NOMO-1 treated with dmso at 0.1 percent for 144 hours (cell line): ENCODE measurements around the gene PTGER4.
A peak's percentile ranks its signal among the peaks of the same experiment; 100 is the strongest.

ENCODE experiments used
- DNase-seq: peaks from one replicate; lab custom pipeline; 2025; ENCODE audit not compliant: unreplicated experiment; lab: John Stamatoyannopoulos, UW

PTGER4 gene

DNA sequence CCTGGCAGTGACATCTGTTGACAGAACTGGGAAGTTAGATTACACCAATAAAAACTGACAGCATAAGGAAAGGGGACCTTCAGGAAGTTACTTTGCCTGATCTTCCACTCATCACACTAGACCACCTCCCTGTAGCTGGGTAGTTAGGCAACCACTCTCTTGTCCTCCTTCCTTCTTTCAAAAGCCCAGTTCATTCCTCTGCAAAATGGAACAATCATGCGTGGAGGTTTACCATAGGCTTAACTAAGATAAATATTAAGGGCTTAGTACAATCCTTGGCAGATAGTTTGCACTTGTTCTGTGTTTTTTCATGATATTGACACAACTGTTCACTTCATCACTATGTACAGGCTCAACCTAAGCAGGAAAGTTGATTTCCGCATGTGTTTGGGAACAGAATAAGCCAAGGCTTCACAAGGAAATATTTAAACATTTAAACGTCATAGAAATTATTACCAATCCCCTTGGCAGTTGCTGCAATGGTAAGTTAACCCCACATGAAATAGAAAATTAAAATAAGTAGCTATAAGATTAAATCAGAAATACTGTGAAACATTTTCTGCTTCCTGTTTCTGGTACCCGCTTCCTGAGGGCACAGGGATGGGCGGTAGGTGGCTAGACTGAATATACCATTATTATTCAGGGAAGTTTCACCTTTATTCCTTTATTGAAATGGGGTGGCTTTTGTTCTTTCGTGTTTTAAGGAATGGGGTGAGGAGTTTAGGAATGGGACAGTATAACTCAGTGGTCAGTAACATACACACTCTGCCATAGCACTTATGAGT, 9.9 kb upstream of the PTGER4 start:
- DNase-seq: peak; percentile 58

DNA sequence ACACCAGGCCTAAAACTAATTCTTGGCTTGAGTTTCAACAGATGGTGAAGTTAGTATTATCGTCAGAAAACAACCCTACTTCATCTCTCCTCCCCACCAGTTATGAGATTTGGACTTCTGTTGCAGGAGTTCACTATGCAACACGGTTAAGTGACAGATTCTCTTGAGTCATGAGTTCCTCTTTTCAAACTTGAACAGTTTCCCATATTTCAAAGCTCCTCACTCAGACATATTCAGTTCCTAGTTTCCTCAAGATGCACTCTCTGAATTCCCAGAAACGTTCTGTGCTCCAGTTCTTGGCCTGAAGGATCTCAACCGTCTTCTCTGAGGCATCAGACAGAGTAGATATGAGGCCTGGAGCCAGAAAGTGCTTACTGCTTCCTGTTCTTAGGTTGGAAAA, 7.3 kb upstream of the PTGER4 start:
- peak; percentile 68 for DNase-seq

DNA sequence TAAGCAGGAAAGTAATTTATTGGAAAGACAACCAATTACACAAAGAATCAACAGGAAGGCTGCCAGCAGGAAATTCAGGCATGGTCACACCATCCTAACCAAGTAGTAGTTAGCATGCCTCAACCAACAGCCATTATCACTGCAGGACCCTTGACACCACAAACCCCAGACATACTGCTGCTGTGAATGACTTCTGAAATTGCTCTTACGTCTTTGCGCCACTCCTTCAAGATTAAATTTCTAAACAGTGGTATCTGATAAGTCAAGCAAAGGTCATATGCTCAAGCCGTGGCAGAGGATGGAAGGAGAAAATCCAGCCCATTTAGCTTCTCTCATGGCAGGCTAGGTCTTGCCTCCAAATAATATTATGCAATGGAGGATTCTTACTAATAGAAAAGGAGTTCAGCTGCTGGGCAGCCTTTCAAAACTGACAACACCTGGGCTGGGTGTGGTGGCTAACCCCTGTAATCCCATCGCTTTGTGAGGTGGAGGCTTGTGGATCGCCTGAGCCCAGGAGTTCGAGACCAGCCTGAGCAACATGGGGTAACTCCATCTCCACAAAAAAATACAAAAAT, 5.0 kb upstream of the PTGER4 start:
- DNase-seq: no peak

DNA sequence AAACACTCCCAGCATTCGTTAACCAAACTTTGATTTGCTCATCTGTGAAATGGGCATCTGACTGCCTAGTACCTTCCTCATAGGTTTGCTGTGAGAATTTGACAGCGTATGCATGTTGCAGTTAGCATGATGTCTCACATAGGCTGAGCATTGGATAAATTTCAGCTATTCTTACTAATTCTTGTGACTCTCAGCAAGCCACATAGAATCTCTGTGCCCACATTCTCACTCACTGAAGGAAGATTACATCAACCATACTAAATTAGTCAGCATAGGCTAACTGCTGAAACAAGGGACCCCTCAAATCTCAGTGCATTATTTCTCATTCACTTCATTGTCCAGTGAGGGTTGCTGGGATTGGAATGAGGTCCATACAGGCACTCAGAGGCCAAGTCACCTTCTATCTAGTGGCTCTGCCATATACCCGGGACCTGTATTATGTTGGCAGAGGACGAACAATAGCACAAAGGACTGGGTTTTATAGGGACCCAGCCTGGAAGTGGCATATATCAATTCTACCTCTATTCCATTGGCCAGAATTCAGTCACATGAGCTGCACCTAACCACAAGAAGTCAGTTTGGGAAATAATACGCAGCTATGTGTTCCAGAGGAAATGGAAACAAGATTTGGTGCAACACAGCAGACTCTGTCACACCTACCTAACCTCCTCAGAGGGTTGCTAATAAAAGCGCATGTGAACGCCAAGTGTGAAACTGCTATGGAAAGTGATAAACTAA, 4.2 kb upstream of the PTGER4 start:
- DNase-seq: no peak

DNA sequence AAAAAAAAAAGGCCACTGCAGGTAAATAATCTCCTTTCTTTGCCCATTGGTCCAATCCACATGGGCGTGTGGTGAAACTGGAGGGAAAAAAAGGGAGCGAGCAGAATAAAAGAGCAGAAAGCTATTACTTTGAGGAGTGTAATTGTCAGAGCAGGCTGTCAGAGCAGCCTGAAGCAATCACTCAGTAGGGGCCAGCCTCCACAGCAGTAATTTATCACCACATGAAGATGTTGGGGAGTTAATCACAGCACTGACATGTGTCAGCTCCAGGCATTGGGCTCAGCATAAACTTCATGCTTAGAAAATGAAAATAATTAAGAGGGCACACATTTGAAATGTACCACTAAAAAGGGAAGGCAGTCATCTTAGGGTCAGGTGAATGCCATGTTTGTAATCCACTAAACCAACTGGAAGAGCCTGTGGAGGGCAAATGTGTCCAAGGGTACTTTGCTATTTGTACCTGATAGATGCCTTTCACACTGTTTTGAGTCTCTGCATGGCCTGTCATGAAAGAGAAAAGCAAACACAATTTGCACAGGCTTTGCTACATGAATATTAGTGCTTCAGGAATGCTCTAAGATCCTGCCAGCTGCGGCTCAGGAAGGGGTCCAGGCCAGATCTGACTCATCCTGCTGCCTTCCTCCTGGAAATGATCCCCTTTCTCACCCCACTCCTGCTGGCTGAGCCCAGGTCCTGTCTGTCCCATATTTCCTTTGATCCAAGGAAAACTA, 2.9 kb upstream of the PTGER4 start:
- DNase-seq: no peak

DNA sequence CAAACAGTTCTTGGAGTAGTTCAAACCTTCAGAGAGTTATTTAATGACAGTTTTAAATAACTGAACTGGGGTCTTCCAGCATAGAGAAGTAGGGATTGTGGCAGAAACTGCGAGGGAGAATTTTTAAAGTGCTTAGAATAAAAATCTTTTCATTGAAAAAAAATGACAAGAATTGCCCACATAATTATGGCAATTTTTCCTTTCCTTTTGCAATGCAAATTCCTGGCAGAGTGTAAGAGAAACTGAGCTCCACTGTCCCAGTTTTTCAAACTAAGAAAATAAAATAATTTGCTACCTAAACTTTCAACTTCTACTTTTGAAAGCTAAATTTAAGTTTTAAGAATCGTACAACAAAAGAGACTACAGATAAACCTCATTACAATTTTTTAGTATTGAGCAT, 2.3 kb upstream of the PTGER4 start:
- no peak for DNase-seq

DNA sequence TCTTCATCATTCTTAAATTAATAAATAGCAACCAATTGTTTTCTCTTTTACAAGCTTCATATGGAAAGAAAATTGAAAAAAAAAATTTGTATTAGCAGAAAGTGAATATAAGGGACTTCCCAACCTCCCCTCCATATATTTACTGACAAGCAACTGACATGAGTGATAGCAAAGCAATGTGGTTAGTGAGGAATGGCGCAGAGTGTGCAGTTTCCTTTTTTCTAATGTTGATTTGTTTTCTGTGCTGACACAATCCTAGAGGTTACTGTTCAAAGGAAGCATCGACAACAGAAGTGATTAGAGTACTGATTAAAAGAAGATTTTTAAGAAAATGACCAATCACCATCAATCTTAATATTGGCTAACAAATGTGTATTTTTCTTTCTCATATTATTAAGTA, 1.7 kb upstream of the PTGER4 start:
- DNase-seq: peak; percentile 45

DNA sequence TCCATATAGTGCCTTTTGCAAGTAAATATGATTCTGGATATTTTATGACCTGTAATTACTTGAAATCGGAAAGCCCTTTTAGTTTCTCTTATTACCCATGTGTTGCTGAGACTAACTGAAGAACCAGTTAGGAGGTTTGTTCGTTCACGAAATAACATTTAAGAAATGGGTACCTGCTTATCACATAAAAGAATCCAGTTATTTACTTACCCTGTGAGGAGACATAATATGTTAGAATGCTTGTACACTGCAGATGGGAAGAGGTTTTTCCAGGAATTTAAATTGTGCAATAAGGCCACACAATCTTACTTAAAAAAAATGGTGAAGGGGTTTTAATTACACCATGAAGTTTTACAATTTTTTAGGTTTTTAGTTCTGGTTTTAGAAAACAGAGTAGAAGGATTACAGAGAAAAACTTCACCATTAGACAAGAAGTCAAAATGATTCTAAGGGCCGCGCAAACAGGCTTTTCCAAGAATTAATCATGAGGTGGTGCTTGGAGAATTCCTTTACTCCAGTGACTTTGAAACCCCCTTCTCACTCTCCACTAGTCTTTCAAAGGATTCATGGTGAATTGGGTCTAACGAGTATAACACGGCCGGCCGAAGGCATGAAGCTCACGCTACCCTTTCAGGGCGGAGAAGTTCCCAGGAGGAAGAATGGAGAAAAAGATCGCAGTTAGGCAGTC, 1.1 kb upstream of the PTGER4 start:
- DNase-seq: no peak

DNA sequence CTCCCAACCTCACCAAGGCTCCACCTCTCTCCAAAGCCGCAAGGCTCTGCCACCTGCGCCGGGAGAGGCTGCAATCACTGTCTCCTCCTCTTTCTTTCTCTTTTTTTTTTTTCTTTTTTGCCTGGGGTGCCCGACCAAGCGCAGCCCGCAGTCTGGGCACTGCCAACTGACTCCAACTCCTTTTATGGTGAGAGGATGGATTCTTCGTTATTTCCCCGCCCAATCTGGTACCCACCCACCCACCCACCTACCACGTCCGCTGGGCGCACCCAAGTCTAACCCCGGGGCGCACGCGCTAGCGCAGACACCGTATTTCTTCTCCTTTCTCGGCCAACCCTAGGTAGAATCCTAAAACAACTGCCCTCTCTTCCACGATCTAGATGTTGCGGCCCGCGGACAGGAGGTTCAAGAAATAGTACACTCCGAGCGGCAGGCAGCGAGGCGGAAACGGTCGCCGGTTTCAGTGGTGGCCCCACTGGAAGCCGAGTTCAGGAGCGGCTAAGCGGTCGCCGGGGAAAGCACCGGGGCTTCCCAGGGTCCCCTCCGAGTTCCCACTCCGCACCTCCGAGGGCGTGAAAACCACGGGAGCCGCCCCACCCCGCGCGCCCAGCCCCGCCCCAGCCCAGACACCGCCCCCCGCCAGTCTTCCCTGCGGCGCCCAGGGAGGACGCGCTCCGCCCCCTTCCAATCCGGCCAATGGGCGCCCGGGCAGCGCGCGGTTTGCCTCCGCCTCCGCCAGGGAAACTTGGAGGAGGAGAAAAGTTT, 385 bp upstream of the PTGER4 start:
- peak; percentile 99 for DNase-seq

DNA sequence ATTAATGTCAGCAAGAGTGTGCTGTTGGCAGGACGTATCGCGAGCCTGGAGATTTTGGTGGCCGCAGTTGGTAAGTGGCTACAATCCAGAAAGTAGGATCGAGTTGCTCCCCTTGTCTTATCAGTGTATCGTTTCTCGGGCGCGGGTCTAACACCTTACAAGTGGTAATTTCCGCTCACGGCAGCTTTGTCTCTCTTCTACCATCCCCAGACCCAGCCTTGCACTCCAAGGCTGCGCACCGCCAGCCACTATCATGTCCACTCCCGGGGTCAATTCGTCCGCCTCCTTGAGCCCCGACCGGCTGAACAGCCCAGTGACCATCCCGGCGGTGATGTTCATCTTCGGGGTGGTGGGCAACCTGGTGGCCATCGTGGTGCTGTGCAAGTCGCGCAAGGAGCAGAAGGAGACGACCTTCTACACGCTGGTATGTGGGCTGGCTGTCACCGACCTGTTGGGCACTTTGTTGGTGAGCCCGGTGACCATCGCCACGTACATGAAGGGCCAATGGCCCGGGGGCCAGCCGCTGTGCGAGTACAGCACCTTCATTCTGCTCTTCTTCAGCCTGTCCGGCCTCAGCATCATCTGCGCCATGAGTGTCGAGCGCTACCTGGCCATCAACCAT, 1.1 kb downstream of the PTGER4 start:
- peak; percentile 35 for DNase-seq

DNA sequence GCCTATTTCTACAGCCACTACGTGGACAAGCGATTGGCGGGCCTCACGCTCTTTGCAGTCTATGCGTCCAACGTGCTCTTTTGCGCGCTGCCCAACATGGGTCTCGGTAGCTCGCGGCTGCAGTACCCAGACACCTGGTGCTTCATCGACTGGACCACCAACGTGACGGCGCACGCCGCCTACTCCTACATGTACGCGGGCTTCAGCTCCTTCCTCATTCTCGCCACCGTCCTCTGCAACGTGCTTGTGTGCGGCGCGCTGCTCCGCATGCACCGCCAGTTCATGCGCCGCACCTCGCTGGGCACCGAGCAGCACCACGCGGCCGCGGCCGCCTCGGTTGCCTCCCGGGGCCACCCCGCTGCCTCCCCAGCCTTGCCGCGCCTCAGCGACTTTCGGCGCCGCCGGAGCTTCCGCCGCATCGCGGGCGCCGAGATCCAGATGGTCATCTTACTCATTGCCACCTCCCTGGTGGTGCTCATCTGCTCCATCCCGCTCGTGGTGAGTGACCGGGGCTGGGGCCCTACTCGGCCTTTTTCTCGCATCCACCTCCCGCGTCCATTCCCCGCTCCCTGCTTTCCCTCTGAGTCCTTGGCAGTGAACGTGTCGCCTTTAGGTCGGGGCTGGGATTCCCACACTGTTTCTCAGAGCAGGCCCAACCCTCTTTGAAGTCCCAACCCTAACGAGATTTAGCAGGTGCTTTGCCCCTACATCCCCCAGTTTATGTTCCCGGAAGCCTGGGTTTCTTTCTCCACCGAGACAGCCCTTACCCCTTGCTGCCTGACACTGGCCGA, 1.8 kb downstream of the PTGER4 start:
- peak; percentile 74 for DNase-seq

DNA sequence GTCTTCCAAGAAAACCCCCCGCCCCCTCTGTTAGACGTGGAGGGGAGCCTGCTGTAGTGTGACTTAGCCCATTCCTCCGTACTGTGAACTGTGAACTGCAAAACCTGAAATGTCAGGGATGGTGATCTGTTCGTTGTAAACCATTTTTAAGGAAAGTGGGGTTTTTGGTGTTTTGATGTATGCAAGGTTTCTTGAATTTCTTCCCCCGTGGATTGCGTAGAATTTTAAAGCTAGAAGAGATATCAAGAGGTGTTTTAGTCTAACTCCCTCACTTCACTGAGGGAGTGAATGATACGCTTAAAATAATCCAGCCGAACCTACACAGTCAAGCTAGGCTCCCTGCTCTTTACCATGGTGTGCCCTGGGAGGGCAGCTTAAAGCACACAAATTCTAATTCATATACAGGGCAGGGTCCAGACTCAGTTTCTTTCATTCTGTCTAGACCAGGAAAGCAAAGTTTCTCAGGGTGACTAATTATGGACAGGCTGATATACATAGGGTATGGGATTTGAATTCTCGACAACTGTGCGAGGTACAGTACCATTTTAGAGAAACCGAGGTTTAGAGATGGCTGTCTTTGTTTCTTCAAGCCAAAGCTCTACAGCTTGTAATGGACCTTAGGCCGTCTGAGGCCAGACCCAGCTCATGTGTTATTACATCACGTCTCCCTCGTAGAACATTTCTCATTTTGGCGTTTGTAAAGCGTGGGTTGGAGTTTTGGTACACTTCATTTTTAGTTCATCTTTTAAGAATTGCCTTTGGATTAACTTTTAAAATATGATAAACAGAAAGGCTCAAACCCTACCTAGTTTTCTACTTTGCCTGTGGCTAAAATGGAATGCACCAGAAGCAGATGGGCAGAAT, 2.7 kb downstream of the PTGER4 start:
- peak; percentile 33 for DNase-seq

DNA sequence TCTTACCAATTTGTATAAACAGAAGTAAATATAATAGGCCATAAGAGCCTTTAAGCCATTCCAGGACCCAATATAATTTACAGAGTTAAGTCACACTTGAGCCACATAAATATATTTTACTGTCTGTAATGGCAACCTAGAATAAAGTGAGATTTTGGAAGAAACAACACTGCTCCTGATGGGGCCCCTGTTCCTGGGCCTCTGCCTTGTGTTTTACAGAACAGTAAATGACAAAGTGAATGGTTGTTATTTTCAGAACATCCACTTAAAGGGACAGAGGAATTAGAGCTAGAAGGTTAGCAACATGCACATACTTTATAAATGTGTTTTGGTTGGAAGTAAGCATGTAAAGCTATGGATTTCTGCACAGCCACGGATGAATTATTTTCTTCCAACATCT, 3.6 kb downstream of the PTGER4 start:
- DNase-seq: no peak

DNA sequence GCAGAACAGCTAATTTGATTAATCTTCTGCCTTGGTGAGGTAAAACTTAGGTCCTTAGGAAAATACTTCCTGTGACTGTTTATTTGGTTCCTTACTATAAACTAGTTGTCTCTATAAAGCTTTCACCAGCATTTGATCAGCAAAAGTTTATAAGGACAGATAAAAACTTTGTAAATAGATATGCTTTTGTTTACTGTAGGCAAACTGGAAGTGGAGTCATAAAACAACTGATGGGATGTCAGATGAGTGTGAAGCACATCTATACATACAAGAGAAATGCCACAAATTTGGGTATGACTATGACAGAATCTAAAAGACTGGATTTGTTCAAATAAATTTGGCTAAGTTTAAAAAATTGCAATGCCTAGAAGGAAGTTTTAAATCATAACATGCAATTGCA, 5.5 kb downstream of the PTGER4 start:
- no peak for DNase-seq

DNA sequence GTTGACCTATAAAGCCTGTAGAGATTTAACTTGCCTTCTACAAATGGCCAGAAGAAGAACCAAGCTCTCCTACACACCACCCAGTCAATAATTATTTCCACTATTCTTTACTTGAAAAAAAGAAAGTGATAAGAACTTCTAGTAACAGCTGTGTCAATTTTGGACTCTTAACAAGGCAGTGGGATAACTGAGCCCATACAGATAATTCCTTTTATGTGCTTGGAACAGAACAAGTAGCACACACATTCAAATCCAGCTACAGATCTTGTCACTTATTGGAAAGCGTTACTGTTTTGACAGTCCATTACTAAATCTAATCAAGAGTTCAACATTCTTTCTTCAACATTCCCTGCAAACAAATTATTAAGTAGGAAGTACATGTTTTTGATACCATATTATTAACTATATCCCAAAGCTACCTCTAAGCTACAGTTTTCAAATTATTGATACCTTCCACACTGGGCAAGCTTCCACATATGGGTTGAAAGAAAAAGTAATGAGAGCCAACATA, 6.3 kb downstream of the PTGER4 start:
- DNase-seq: no peak

DNA sequence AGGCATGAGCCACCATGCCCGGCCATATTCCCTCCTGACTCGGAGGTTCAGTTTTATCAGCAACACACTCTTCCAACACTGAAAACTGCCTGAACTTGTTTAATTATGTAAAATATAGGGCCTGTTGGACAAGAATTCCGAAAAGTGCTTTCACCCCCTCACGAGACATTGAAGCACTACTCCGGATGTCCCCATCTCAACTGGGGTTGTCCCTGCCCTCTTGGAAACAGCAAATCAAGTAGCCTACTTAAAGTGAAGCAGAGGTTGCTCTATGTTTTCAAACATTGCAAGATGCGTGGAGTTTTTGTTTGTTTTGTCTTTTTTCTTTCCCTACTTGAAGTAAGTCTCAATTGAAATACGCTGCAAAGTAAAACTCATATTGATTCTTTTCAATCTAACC, 7.6 kb downstream of the PTGER4 start:
- DNase-seq: no peak

DNA sequence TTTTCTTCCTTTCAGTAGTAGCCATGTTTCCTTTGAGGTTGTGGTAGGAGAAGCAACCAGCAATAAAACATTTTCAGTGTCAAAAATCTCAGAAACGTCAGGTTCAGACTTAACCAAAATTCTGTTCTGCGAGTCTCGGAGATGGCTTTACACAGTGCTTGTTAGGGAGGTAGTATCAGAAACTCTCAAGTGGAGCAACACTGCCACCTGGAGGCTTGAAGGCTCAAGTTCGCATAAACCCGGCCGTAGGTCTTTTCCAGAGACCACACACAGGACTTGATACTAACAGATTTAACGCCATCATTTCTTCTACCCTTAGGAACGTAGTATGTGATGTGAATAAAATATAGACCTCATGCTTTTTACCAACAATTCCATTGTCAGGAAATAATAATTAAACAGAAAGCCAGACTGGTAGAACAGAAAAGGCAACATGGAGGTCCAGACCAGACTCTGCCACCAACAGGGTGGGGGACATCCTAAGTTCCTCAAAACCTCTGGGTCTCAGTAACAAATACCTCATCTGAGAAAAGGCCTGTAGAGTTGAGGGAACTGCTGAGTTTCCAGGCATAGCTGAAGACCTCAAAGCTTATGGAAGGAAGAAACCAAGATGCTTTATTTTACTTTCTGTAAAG, 8.5 kb downstream of the PTGER4 start:
- peak; percentile 87 for DNase-seq
